HG03460 (cell line): ENCODE measurements around the gene KIF1B.
"Not testable (repeated sequence)": the region's sequence is repeated elsewhere in the genome, so short reads cannot be mapped to it uniquely, and the experiment has no call there.

Experiments
- ATAC-seq: cut with Tn5 transposase; IDR thresholded peaks from one replicate; pipeline ENCODE4 v1.9.1; 2021; ENCODE audit not compliant: unreplicated experiment

KIF1B gene

GRCh38 chr1:10421637-10422036, 211.3 kb downstream of the KIF1B start:
- ATAC-seq, result no peak

GRCh38 chr1:10424034-10424433, 213.7 kb downstream of the KIF1B start:
- no peak for ATAC-seq

- ATAC-seq, result no peak
Observed at GRCh38 chr1:10424651-10425050, 214.3 kb downstream of the KIF1B start.

- ATAC-seq, result not testable (repeated sequence)
Observed at GRCh38 chr1:10425826-10426534, 215.6 kb downstream of the KIF1B start.

GRCh38 chr1:10426535-10426848, 216.1 kb downstream of the KIF1B start:
- not testable (repeated sequence) for ATAC-seq

GRCh38 chr1:10428984-10429383, 218.6 kb downstream of the KIF1B start:
- no peak for ATAC-seq

GRCh38 chr1:10429868-10430215, 219.5 kb downstream of the KIF1B start:
- ATAC-seq, result no peak

GRCh38 chr1:10430216-10431069, 220.1 kb downstream of the KIF1B start, which contains the start of gene CENPS:
CENPS (plus strand) TSS chr1:10430433; CDS start chr1:10430518, 85 bp downstream.
- ATAC-seq, result peak; percentile 78
